Upper lobe of left lung (tissue), 6 donors: ENCODE data around the gene USP32. TPM values are rescaled to one million over a fixed set of nuclear protein-coding genes. Genes with fewer than 3 reads are reported as not detected.

Experiments
- ATAC-seq, 2 donors: fragments of 200-7000 bp; cut with Tn5 transposase; one replicate each; pipeline ENCODE4 v1.9.1; 2022; ENCODE audit warnings: mild to moderate bottlenecking in 2 of 2, moderate library complexity in 2 of 2; ENCODE audit not compliant: low FRiP score in 2 of 2
- DNase-seq, 2 donors: peaks; one replicate each; pipeline ENCODE4 v3.0.0-alpha.2; 2019 to 2020
- H3K27ac ChIP-seq, 4 donors: fragments of 200-600 bp; sonication (generic); one replicate each; pipeline ENCODE4 v1.5.1; 2016 to 2019
- H3K27me3 ChIP-seq, 4 donors: fragments of 200-600 bp; sonication (generic); one replicate each; pipeline ENCODE4 v1.5.1; 2017 to 2019
- H3K36me3 ChIP-seq, 4 donors: fragments of 200-600 bp; sonication (generic); one replicate each; pipeline ENCODE4 v1.5.1; 2016 to 2019
- H3K4me1 ChIP-seq, 4 donors: fragments of 200-600 bp; sonication (generic); one replicate each; pipeline ENCODE4 v1.5.1; 2018 to 2019
- H3K4me3 ChIP-seq, 4 donors: fragments of 200-600 bp; sonication (generic); one replicate each; pipeline ENCODE4 v1.5.1; 2017 to 2019; ENCODE audit warnings: mild to moderate bottlenecking in 2 of 4, moderate library complexity in 1 of 4
- H3K9me3 ChIP-seq, 4 donors: fragments of 200-600 bp; sonication (generic); one replicate each; pipeline ENCODE4 v1.5.1; 2018 to 2019
- CTCF ChIP-seq, 6 experiments: fragments of 450-650 bp in 4 of 6; fragments of 200-600 bp in 2 of 6; sonication (generic) in 2 of 6; IDR thresholded peaks; one replicate each; pipeline ENCODE4 v1.5.1; 2016 to 2019; ENCODE audit warnings: antibody characterized with exemption in 6 of 6
- EP300 ChIP-seq, 4 donors: sonication (generic); formaldehyde crosslinking; IDR thresholded peaks; one replicate each; pipeline ENCODE4 v1.5.1; 2017; ENCODE audit warnings: antibody characterized with exemption in 4 of 4, control low read depth in 2 of 4
- POLR2A ChIP-seq, 4 donors: fragments of 450-650 bp; IDR thresholded peaks; one replicate each; pipeline ENCODE4 v1.5.1; 2016 to 2017; ENCODE audit warnings: antibody characterized with exemption in 4 of 4, mild to moderate bottlenecking in 2 of 4
- POLR2AphosphoS5 ChIP-seq, 2 donors: sonication (generic); formaldehyde crosslinking; IDR thresholded peaks; one replicate each; pipeline ENCODE4 v1.5.1; 2017; ENCODE audit warnings: antibody characterized with exemption in 2 of 2
- WGBS, 2 donors: methylation state at CpG; one replicate each; pipeline ENCODE4 v1.1.5; 2017 to 2018; 5-methylcytosine and 5-hydroxymethylcytosine counted together
- total RNA-seq, 6 donors: library from RNA; depleted of rRNA in 4 of 6; stranded (reverse); fragments of >200 nt in 4 of 6; gene quantifications; one replicate each; pipeline versions ENCODE4 v1.1.0 to v1.2.1, GENCODE V29; 2016 to 2021
- donor health status: DM: no; HTN: no; CAD: no; lungs with moderate emphysema.
- donor health status: DM: no; HTN: yes; CAD: no; lungs with severe emphysema.

Gene USP32
- total RNA-seq, 6 donors from 2014 or later: 69.5 to 115 (median 86.3) TPM

- DNase-seq: no peak
- Histone ChIP-seq H3K36me3 (no peaks in the 10 kb centered on the region), H3K4me1 (peaks cover 36 to 70% (median 40%) of the 10 kb centered on the region in 4 donors), H3K27me3 (peaks cover 0 to 31% (median 22%) of the 10 kb centered on the region in 4 donors), H3K9me3 (no peaks in the 10 kb centered on the region), H3K4me3 (no peak overlapping the region), H3K27ac (no peak overlapping the region)
- no peak for ATAC-seq
- TF ChIP-seq POLR2AphosphoS5 (IDR thresholded peaks at IDR 0.05) (no peak), POLR2A (IDR thresholded peaks at IDR 0.05) (no peak), EP300 (IDR thresholded peaks at IDR 0.05) (no peak), CTCF (IDR thresholded peaks at IDR 0.05) (no peak)
- WGBS, 2 donors: 35 to 75% methylated on average over 1 of the region's 1 CpG
These were observed 254.2 kb downstream of the USP32 start for GRCh38 chr17:60137731-60138130.

GRCh38 chr17:60135951-60136666 is 255.8 kb downstream of the USP32 start:
- ATAC-seq (no peak), DNase-seq (no peak)
- Histone ChIP-seq H3K4me1 (peaks cover 22 to 53% (median 27%) of the 10 kb centered on the region in 4 donors), H3K9me3 (no peaks in the 10 kb centered on the region), H3K27me3 (peaks cover 0 to 28% (median 20%) of the 10 kb centered on the region in 4 donors), H3K27ac (peak overlapping the region in 1 of 4 donors; percentile 89), H3K4me3 (peak overlapping the region in 3 of 4 donors; percentile 71 to 89 (median 85)), H3K36me3 (no peaks in the 10 kb centered on the region)
- TF ChIP-seq POLR2AphosphoS5 (IDR thresholded peaks at IDR 0.05) (no peak), EP300 (IDR thresholded peaks at IDR 0.05) (no peak), CTCF (IDR thresholded peaks at IDR 0.05) (no peak), POLR2A (IDR thresholded peaks at IDR 0.05) (no peak)
- WGBS, 2 donors: 72 to 77% methylated on average over 12 to 13 of the region's 13 CpGs

GRCh38 chr17:60135151-60135950 is 256.6 kb downstream of the USP32 start:
- Histone ChIP-seq H3K36me3 (no peaks in the 10 kb centered on the region), H3K4me3 (peak overlapping the region; percentile 59 to 89 (median 78)), H3K4me1 (peaks cover 18 to 46% (median 23%) of the 10 kb centered on the region in 4 donors), H3K9me3 (no peaks in the 10 kb centered on the region), H3K27ac (peak overlapping the region; percentile 81 to 91 (median 89)), H3K27me3 (peaks cover 0 to 20% (median 17%) of the 10 kb centered on the region in 4 donors)
- 3 to 5% methylated on average over 13 to 53 of the region's 54 CpGs for WGBS, 2 donors
- ATAC-seq (peak; percentile 95 to 98), DNase-seq (peak; percentile 94 to 95)
- peak in 1 of 4 donors; percentile 54 for TF ChIP-seq EP300 (IDR thresholded peaks at IDR 0.05)
- TF ChIP-seq POLR2AphosphoS5 (IDR thresholded peaks at IDR 0.05): peak; percentile 78 to 94
- TF ChIP-seq CTCF (IDR thresholded peaks at IDR 0.05): peak in 1 of 6 experiments; percentile 13
- peak in 3 of 4 donors; percentile 52 to 80 (median 63) for TF ChIP-seq POLR2A (IDR thresholded peaks at IDR 0.05)

- peak overlapping the region; percentile 81 to 91 (median 89) for H3K27ac ChIP-seq
- H3K27me3 ChIP-seq: peaks cover 0 to 14% (median 13%) of the 10 kb centered on the region in 4 donors
- H3K9me3 ChIP-seq: no peaks in the 10 kb centered on the region
- TF ChIP-seq POLR2A (IDR thresholded peaks at IDR 0.05) (no peak), POLR2AphosphoS5 (IDR thresholded peaks at IDR 0.05) (peak; percentile 54 to 74), EP300 (IDR thresholded peaks at IDR 0.05) (peak in 2 of 4 donors; percentile 64 to 76), CTCF (IDR thresholded peaks at IDR 0.05) (no peak)
- DNase-seq (no peak), ATAC-seq (peak; percentile 5 to 10)
- H3K36me3 ChIP-seq: no peaks in the 10 kb centered on the region
- peaks cover 13 to 38% (median 19%) of the 10 kb centered on the region in 4 donors for H3K4me1 ChIP-seq
- 7 to 9% methylated on average over 16 of the region's 16 CpGs for WGBS, 2 donors
- peak overlapping the region; percentile 59 to 89 (median 78) for H3K4me3 ChIP-seq
These were observed 257.4 kb downstream of the USP32 start for GRCh38 chr17:60134396-60135150.
